Neural progenitor cell (in vitro differentiated cells): ENCODE results near the gene BUB1.

Experiments
- CTCF ChIP-seq: fragments of 200-600 bp; sonication (generic); IDR thresholded peaks from 2 replicates; pipeline ENCODE4 v1.5.1; 2017; ENCODE audit warnings: antibody characterized with exemption, mild to moderate bottlenecking
- EZH2 ChIP-seq: fragments of 200-600 bp; sonication (generic); IDR thresholded peaks from 2 replicates; pipeline ENCODE4 v1.6.1; 2017; ENCODE audit warnings: antibody characterized with exemption, mild to moderate bottlenecking, moderate library complexity
- EZH2phosphoT487 ChIP-seq: fragments of 200-600 bp; sonication (generic); IDR thresholded peaks from 2 replicates; pipeline ENCODE4 v1.6.1; 2017; ENCODE audit warnings: antibody characterized with exemption

- TF ChIP-seq CTCF: no peak
- TF ChIP-seq EZH2: no peak
- no peak for TF ChIP-seq EZH2phosphoT487
Observed at GRCh38 chr2:110682872-110683271, 5.0 kb upstream of the BUB1 start.
